Measurements from ENCODE around the gene CCDC174.

CCDC174 gene

GRCh38 chr3:14622368-14622767 is 29.2 kb upstream of the CCDC174 start:
- no peak for DNase-seq
- H3K9me3 ChIP-seq, result no peaks in the 10 kb centered on the region
- H3K36me3 ChIP-seq, result no peaks in the 10 kb centered on the region
- TF ChIP-seq, protein P1, sequence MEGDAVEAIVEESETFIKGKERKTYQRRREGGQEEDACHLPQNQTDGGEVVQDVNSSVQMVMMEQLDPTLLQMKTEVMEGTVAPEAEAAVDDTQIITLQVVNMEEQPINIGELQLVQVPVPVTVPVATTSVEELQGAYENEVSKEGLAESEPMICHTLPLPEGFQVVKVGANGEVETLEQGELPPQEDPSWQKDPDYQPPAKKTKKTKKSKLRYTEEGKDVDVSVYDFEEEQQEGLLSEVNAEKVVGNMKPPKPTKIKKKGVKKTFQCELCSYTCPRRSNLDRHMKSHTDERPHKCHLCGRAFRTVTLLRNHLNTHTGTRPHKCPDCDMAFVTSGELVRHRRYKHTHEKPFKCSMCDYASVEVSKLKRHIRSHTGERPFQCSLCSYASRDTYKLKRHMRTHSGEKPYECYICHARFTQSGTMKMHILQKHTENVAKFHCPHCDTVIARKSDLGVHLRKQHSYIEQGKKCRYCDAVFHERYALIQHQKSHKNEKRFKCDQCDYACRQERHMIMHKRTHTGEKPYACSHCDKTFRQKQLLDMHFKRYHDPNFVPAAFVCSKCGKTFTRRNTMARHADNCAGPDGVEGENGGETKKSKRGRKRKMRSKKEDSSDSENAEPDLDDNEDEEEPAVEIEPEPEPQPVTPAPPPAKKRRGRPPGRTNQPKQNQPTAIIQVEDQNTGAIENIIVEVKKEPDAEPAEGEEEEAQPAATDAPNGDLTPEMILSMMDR (IDR thresholded peaks at IDR 0.05; ENCODE audit: low read depth, low read length), result no peak
- H3K4me3 ChIP-seq (ENCODE audit: low read depth, low read length), result no peak overlapping the region
- no peaks in the 10 kb centered on the region for H3K4me1 ChIP-seq
- H3K27me3 ChIP-seq, result no peaks in the 10 kb centered on the region

DNA sequence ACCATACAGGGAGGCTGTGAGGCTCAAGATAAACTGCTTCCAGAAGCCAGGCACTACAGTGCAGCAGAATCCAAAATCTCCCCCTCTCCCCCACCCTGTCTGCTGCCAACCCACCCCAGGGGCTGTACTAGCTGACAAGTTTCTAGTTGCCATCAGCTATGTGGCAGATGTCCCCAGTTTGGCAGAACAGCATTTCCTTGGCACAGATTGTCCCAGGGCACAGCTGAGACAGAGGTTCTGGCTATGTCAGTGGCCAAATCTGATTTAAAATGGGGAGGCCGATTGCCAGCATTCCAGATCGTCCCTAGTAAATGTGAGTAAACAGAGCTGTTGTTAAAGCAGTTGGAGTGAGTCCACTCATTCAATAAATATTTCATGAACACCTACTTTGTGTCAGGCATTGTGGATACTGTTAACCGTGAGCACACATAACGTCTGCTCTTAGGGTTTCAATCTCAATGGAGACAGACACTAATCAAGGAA is 28.0 kb upstream of the CCDC174 start:
- Histone ChIP-seq H3K4me1 (no peaks in the 10 kb centered on the region), H3K36me3 (no peaks in the 10 kb centered on the region), H3K4me3 (ENCODE audit: low read depth, low read length) (no peak overlapping the region), H3K27me3 (no peaks in the 10 kb centered on the region), H3K9me3 (no peaks in the 10 kb centered on the region)
- no peak for DNase-seq
- TF ChIP-seq, protein P1 (IDR thresholded peaks at IDR 0.05; ENCODE audit: low read depth, low read length), result no peak

DNA sequence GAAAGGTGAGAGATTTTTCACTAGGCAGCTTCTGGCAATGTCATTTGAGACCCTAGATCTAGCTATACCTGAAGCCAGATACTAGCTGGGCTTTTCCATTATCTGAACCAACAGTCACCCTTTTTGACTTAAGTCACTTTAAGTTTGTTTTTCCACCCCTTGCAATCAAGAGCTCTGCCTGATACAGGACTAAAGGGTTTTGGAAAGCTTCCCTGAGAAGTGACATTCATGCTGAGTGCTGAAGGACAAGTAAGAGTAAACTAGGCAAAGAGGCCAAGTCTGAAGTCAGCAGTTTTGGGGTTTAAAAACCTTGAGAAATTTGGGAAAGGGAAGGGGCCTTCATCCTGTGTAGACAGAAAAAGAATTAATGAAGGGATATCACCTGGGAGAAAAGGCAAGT is 27.1 kb upstream of the CCDC174 start:
- Histone ChIP-seq H3K4me3 (ENCODE audit: low read depth, low read length) (no peak overlapping the region), H3K9me3 (no peaks in the 10 kb centered on the region), H3K27me3 (no peaks in the 10 kb centered on the region), H3K4me1 (no peaks in the 10 kb centered on the region), H3K36me3 (no peaks in the 10 kb centered on the region)
- TF ChIP-seq, protein P1 (IDR thresholded peaks at IDR 0.05; ENCODE audit: low read depth, low read length), result no peak
- DNase-seq, result no peak

DNA sequence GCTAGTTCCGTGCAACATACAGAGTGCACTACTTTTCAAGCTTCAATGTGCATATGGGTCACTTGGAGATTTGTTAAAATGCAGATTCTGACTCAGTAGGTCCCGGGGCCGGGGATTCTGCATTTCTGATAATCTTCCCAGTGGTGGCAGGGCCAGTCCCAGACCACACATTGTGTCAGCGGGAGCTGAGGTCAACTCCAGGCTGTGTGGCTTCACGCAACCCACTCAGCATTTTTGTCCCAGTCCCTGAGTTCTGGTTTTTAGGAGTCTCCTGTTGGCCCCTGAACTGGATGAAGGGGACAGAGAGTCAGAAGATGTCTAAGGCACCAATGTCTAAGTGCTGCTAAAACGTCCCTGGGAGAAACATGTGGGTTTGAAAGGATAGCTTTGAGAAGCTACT is 26.1 kb upstream of the CCDC174 start:
- H3K4me3 ChIP-seq (ENCODE audit: low read depth, low read length), result no peak overlapping the region
- no peak for DNase-seq
- H3K36me3 ChIP-seq, result no peaks in the 10 kb centered on the region
- H3K27me3 ChIP-seq, result no peaks in the 10 kb centered on the region
- TF ChIP-seq, protein P1 (IDR thresholded peaks at IDR 0.05; ENCODE audit: low read depth, low read length), result no peak
- no peaks in the 10 kb centered on the region for H3K4me1 ChIP-seq
- no peaks in the 10 kb centered on the region for H3K9me3 ChIP-seq

- H3K9me3 ChIP-seq, result no peaks in the 10 kb centered on the region
- no peaks in the 10 kb centered on the region for H3K36me3 ChIP-seq
- no peak for DNase-seq
- no peak overlapping the region for H3K4me3 ChIP-seq (ENCODE audit: low read depth, low read length)
- TF ChIP-seq, protein P1 (IDR thresholded peaks at IDR 0.05; ENCODE audit: low read depth, low read length), result no peak
- H3K27me3 ChIP-seq, result no peaks in the 10 kb centered on the region
- H3K4me1 ChIP-seq, result no peaks in the 10 kb centered on the region
Measured at GRCh38 chr3:14627815-14628214, 23.7 kb upstream of the CCDC174 start.

DNA sequence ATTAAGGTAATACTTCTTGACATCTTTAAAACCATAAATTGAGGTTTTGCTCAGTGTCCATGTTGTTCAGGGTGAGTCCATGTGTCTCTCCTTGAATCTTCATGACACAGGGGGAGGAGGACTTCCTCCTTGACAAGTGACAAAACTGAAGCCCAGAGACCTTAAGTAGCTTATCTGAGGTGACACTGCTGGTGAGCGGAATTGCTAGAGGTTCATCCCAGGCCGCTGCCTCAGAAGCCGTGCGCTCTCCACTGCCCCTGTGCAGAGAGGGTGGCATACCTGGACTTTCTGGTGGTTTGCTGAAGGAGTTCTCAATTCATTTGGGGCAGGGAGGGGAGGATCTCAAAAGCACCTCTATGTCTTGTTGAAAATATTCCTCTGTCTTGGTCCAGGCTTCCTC is 23.2 kb upstream of the CCDC174 start:
- Histone ChIP-seq H3K4me1 (no peaks in the 10 kb centered on the region), H3K27me3 (no peaks in the 10 kb centered on the region), H3K36me3 (no peaks in the 10 kb centered on the region), H3K4me3 (ENCODE audit: low read depth, low read length) (no peak overlapping the region), H3K9me3 (no peaks in the 10 kb centered on the region)
- TF ChIP-seq, protein P1 (IDR thresholded peaks at IDR 0.05; ENCODE audit: low read depth, low read length), result no peak
- DNase-seq, result no peak

Measured in BE2C (cell line).